Measurements from ENCODE around the gene BDKRB2. TPM values are rescaled to one million over a fixed set of nuclear protein-coding genes. Genes with fewer than 3 reads are reported as not detected.

The BDKRB2 gene
- total RNA-seq, 1 donor = 23.1 TPM

GRCh38 chr14:96267336-96267735, 62.7 kb downstream of the BDKRB2 start:
- peak; percentile 92 for DNase-seq (ENCODE audit: low read depth)
- TF ChIP-seq CTCF (IDR thresholded peaks at IDR 0.05; ENCODE audit: insufficient read depth, low read length) = no peak
- no peak overlapping the region for H3K4me3 ChIP-seq (ENCODE audit: low read depth, low read length)

GRCh38 chr14:96267916-96268315, 63.3 kb downstream of the BDKRB2 start:
- no peak for TF ChIP-seq CTCF (IDR thresholded peaks at IDR 0.05; ENCODE audit: insufficient read depth, low read length)
- DNase-seq (ENCODE audit: low read depth) = no peak
- no peak overlapping the region for H3K4me3 ChIP-seq (ENCODE audit: low read depth, low read length)

GRCh38 chr14:96268431-96269358, 64.1 kb downstream of the BDKRB2 start:
- no peak overlapping the region for H3K4me3 ChIP-seq (ENCODE audit: low read depth, low read length)
- peak; percentile 98 for DNase-seq (ENCODE audit: low read depth)
- no peak for TF ChIP-seq CTCF (IDR thresholded peaks at IDR 0.05; ENCODE audit: insufficient read depth, low read length)

GRCh38 chr14:96269359-96269710, 64.7 kb downstream of the BDKRB2 start:
- no peak for DNase-seq (ENCODE audit: low read depth)
- no peak for TF ChIP-seq CTCF (IDR thresholded peaks at IDR 0.05; ENCODE audit: insufficient read depth, low read length)
- no peak overlapping the region for H3K4me3 ChIP-seq (ENCODE audit: low read depth, low read length)

- peak; percentile 62 for DNase-seq (ENCODE audit: low read depth)
Measured at GRCh38 chr14:96270565-96271420, 66.2 kb downstream of the BDKRB2 start.

GRCh38 chr14:96271421-96271762, 66.8 kb downstream of the BDKRB2 start:
- DNase-seq (ENCODE audit: low read depth) = no peak
- no peak for TF ChIP-seq CTCF (IDR thresholded peaks at IDR 0.05; ENCODE audit: insufficient read depth, low read length)
- H3K4me3 ChIP-seq (ENCODE audit: low read depth, low read length) = no peak overlapping the region

More at GRCh38 chr14:96270565-96271420, 66.2 kb downstream of the BDKRB2 start:
- no peak for TF ChIP-seq CTCF (IDR thresholded peaks at IDR 0.05; ENCODE audit: insufficient read depth, low read length)
- H3K4me3 ChIP-seq (ENCODE audit: low read depth, low read length) = no peak overlapping the region
